Measurements from ENCODE around the gene ART1. TPM values are rescaled to one million over a fixed set of nuclear protein-coding genes. Genes with fewer than 3 reads are reported as not detected.

ART1 gene
- total RNA-seq, 1 donor from 2014 or later = not detected

DNA sequence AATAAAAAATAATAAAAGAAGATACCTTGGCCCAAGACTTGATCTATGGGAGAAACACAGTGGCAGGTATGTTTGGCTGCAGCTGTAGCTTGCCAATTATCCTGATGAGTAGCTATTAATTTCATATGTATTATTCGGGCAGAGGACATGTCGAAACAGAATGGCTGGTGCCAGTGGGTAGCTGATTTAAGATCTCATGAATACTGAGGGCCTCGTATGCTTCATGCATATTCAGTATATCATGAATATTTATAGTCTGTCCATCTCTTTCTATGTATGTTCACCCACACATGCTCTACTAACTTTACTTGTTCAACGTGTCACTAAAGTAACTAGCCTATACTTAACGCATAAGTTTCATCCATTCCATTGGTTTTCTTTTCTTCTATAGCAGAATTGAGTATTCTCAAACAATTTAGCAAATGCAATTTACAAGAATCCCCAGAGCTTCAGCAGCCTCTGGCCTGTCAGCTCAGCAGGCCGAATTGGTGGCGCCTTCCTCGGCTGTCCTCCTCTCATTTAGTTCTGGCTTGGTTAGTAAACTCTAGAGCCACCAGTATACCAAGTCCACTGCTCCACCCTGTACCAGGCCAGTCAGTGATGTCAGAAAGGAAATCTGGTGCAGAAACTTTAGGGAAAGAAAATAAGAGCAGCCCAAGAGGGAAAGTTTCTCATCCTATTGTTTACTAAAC lies 21.0 kb upstream of the ART1 start:
- TF ChIP-seq, protein P1, sequence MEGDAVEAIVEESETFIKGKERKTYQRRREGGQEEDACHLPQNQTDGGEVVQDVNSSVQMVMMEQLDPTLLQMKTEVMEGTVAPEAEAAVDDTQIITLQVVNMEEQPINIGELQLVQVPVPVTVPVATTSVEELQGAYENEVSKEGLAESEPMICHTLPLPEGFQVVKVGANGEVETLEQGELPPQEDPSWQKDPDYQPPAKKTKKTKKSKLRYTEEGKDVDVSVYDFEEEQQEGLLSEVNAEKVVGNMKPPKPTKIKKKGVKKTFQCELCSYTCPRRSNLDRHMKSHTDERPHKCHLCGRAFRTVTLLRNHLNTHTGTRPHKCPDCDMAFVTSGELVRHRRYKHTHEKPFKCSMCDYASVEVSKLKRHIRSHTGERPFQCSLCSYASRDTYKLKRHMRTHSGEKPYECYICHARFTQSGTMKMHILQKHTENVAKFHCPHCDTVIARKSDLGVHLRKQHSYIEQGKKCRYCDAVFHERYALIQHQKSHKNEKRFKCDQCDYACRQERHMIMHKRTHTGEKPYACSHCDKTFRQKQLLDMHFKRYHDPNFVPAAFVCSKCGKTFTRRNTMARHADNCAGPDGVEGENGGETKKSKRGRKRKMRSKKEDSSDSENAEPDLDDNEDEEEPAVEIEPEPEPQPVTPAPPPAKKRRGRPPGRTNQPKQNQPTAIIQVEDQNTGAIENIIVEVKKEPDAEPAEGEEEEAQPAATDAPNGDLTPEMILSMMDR (conservative IDR thresholded peaks at IDR 0.05) = no peak
- no peaks in the 10 kb centered on the region for H3K9me3 Mint-ChIP-seq
- no peak for DNase-seq (ENCODE audit: extremely low spot score, unreplicated experiment)
- H3K27me3 Mint-ChIP-seq = no peaks in the 10 kb centered on the region
- H3K4me3 Mint-ChIP-seq = no peak overlapping the region
- no peak overlapping the region for H3K27ac Mint-ChIP-seq
- H3K36me3 Mint-ChIP-seq = no peaks in the 10 kb centered on the region
- H3K4me1 Mint-ChIP-seq (ENCODE audit: unreplicated experiment) = no peaks in the 10 kb centered on the region

DNA sequence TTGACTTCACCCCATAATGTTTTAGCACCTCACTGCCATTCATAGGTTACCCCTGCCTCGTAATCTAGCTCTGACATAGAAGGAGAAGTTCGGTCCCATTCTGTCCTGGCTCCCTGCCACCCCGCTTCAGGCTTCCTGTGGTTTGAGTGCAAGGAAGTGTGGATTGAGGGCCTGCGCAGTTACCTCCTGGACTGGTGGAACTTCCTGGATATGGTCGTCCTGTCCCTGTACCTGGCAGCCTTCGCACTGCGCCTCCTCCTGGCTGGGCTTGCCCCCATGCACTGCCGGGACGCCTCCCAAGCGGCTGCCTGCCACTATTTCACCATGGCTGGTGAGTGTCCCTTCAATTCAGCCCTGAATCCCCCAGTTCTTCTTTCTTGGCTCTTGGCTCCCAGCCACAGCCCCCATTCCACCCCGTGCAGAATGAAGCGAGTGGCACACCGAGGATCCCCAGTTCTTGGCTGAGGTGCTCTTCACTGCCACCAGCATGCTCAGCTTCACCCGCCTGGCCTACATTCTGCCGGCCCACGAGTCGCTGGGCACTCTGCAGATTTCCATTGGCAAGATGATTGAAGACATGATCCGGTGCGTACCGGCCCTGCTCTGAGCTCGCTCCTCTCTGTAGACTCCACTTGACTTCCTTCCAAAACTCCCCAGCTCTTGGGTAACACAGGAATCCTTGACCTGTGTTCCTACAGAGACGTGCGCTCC lies 18.5 kb upstream of the ART1 start:
- no peak overlapping the region for H3K4me3 Mint-ChIP-seq
- H3K4me1 Mint-ChIP-seq (ENCODE audit: unreplicated experiment) = no peaks in the 10 kb centered on the region
- no peak for DNase-seq (ENCODE audit: extremely low spot score, unreplicated experiment)
- H3K9me3 Mint-ChIP-seq = no peaks in the 10 kb centered on the region
- H3K27ac Mint-ChIP-seq = no peak overlapping the region
- H3K27me3 Mint-ChIP-seq = no peaks in the 10 kb centered on the region
- H3K36me3 Mint-ChIP-seq = no peaks in the 10 kb centered on the region
- TF ChIP-seq, protein P1 (conservative IDR thresholded peaks at IDR 0.05) = no peak

DNA sequence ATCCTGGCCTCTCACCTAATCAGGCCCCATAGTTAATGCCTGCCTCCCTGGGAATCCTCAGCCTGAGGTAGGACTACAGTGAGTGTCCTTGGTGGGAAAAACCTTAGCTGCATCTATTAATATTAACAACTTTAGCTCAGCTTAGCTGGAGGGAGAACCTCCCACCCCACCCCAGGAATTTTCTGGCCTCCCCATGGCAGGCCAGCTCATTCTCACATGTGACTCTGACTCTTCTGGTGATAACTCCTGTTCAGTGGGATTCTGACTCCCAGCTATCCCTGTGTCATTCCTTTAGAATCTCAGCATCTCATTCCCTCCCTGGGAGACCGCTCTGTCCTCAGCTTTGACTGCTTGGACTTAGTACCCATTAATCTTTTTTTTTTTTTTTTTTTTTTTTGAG lies 17.6 kb upstream of the ART1 start:
- TF ChIP-seq, protein P1 (conservative IDR thresholded peaks at IDR 0.05) = no peak
- H3K27me3 Mint-ChIP-seq = no peaks in the 10 kb centered on the region
- H3K4me1 Mint-ChIP-seq (ENCODE audit: unreplicated experiment) = no peaks in the 10 kb centered on the region
- no peaks in the 10 kb centered on the region for H3K36me3 Mint-ChIP-seq
- no peak overlapping the region for H3K4me3 Mint-ChIP-seq
- H3K9me3 Mint-ChIP-seq = no peaks in the 10 kb centered on the region
- no peak for DNase-seq (ENCODE audit: extremely low spot score, unreplicated experiment)
- H3K27ac Mint-ChIP-seq = no peak overlapping the region

DNA sequence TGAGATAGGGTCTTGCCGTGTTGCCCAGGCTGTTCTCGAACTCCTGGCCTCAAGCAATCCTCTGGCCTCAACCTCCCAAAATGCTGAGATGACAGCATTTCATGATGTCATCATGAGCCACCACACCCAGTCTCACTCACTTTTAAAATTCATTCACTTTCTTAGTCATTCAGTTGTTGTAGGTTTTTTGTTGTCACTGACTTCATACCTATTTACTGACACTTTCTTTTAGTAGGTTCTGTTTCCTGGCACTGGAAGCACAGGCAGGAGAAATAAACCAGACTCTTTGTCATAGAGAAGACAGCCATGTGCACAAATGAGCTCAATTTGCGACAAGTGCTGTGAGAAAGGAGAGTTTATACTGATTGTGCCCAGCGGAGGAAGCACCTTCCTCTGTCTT lies 13.6 kb upstream of the ART1 start:
- Mint-ChIP-seq H3K36me3 (no peaks in the 10 kb centered on the region), H3K4me1 (ENCODE audit: unreplicated experiment) (no peaks in the 10 kb centered on the region), H3K9me3 (no peaks in the 10 kb centered on the region), H3K27me3 (peaks cover 9% of the 10 kb centered on the region), H3K27ac (no peak overlapping the region), H3K4me3 (no peak overlapping the region)
- no peak for DNase-seq (ENCODE audit: extremely low spot score, unreplicated experiment)
- TF ChIP-seq, protein P1 (conservative IDR thresholded peaks at IDR 0.05) = no peak

DNA sequence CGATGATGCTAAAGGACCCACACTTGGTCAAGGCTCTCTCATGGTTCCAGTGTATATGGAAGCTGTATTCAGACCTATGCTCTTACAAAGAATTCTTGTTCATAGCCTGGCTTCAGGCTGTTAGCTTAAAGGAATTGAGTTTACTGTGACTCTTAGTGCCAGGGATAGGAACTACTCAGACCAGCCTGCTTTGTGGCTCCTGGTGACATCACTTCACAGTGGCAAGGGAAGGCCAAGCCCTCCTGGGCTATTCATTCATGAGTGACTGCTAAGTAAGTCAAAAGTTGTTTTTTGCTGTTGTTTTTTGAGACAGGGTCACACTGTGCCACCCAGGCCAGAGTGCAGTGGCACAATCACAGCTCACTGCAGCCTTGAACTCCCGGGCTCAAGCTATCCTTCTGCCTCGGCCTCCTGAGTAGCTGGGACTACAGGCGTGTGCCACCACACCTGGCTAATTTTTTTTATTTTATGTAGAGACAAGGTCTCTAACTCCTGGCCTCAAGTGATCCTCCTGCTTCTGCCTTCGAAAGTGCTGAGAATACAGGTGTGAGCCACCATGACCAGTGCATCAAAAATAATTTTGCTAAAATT lies 12.8 kb upstream of the ART1 start:
- Mint-ChIP-seq H3K4me1 (ENCODE audit: unreplicated experiment) (no peaks in the 10 kb centered on the region), H3K27ac (no peak overlapping the region), H3K4me3 (no peak overlapping the region), H3K9me3 (no peaks in the 10 kb centered on the region), H3K27me3 (peaks cover 9% of the 10 kb centered on the region), H3K36me3 (no peaks in the 10 kb centered on the region)
- TF ChIP-seq, protein P1 (conservative IDR thresholded peaks at IDR 0.05) = no peak
- DNase-seq (ENCODE audit: extremely low spot score, unreplicated experiment) = no peak
